Liver (tissue), 9 donors: ENCODE measurements around the gene RAP1GAP2. TPM values are rescaled to one million over a fixed set of nuclear protein-coding genes. Genes with fewer than 3 reads are reported as not detected.

Experiments
- DNase-seq: peaks from one replicate; pipeline ENCODE4 v3.0.0-alpha.2; 2017; ENCODE audit warnings: low spot score
- H3K27ac ChIP-seq, 2 donors: one replicate each; pipeline ENCODE4 v1.7.0; 2013; ENCODE audit warnings: inconsistent platforms in 2 of 2, low read length in 2 of 2, control low read depth in 1 of 2, low read depth in 1 of 2, mild to moderate bottlenecking in 1 of 2
- H3K27me3 ChIP-seq, 4 donors: one replicate each; pipeline versions ENCODE4 v1.6.1 to v1.7.0; 2013; ENCODE audit warnings: low read length in 3 of 4, inconsistent platforms in 1 of 4, mild to moderate bottlenecking in 1 of 4, moderate library complexity in 1 of 4; ENCODE audit not compliant: control insufficient read depth in 4 of 4, insufficient read depth in 4 of 4
- H3K36me3 ChIP-seq, 4 donors: one replicate each; pipeline versions ENCODE4 v1.6.1 to v1.7.0; 2013; ENCODE audit warnings: low read length in 3 of 4, mild to moderate bottlenecking in 3 of 4, low read depth in 1 of 4, moderate library complexity in 1 of 4; ENCODE audit not compliant: control insufficient read depth in 4 of 4, insufficient read depth in 3 of 4
- H3K4me1 ChIP-seq, 4 donors: one replicate each; pipeline versions ENCODE4 v1.6.1 to v1.7.0; 2013; ENCODE audit warnings: low read length in 3 of 4, mild to moderate bottlenecking in 3 of 4, moderate library complexity in 1 of 4; ENCODE audit not compliant: control insufficient read depth in 4 of 4, insufficient read depth in 4 of 4
- H3K4me3 ChIP-seq, 3 donors: one replicate each; pipeline versions ENCODE4 v1.6.1 to v1.7.0; 2013; ENCODE audit warnings: low read length in 3 of 3, control low read depth in 1 of 3, low read depth in 1 of 3, mild to moderate bottlenecking in 1 of 3
- H3K9ac ChIP-seq, 2 donors: one replicate each; pipeline ENCODE4 v1.7.0; 2013; ENCODE audit warnings: low read length in 2 of 2, mild to moderate bottlenecking in 2 of 2, moderate library complexity in 2 of 2, control low read depth in 1 of 2, low read depth in 1 of 2
- H3K9me3 ChIP-seq, 4 donors: one replicate each; pipeline versions ENCODE4 v1.6.1 to v1.7.0; 2013; ENCODE audit warnings: low read length in 3 of 4; ENCODE audit not compliant: control insufficient read depth in 4 of 4
- CTCF ChIP-seq: fragments of 150-350 bp; IDR thresholded peaks from 2 replicates; pipeline ENCODE4 v1.5.1; 2017; ENCODE audit warnings: improper control_type of control experiment, low read depth, low read length; ENCODE audit not compliant: missing input control
- EGR1 ChIP-seq, 2 donors: IDR thresholded peaks; 2 replicates each; pipeline ENCODE4 v1.6.1; 2016 to 2018; ENCODE audit warnings: antibody characterized with exemption in 2 of 2, low read depth in 2 of 2
- FOXA1 ChIP-seq: IDR thresholded peaks from 2 replicates; pipeline ENCODE4 v1.6.1; 2016; ENCODE audit warnings: antibody characterized with exemption
- FOXA2 ChIP-seq: IDR thresholded peaks from 2 replicates; pipeline ENCODE4 v1.6.1; 2016; ENCODE audit warnings: antibody characterized with exemption
- GABPA ChIP-seq, 2 donors: IDR thresholded peaks in 1 of 2; conservative IDR thresholded peaks in 1 of 2; 2 replicates each; pipeline ENCODE4 v1.6.1; 2016; ENCODE audit warnings: antibody characterized with exemption in 2 of 2, mild to moderate bottlenecking in 1 of 2, moderate library complexity in 1 of 2
- HNF4A ChIP-seq, 2 donors: conservative IDR thresholded peaks; 2 replicates each; pipeline ENCODE4 v1.6.1; 2016; ENCODE audit warnings: antibody characterized with exemption in 2 of 2, mild to moderate bottlenecking in 2 of 2
- HNF4G ChIP-seq: IDR thresholded peaks from 2 replicates; pipeline ENCODE4 v1.6.1; 2016; ENCODE audit warnings: antibody characterized with exemption
- JUND ChIP-seq, 2 donors: IDR thresholded peaks; 2 replicates each; pipeline ENCODE4 v1.6.1; 2016; ENCODE audit warnings: antibody characterized with exemption in 2 of 2
- MAX ChIP-seq: IDR thresholded peaks from 2 replicates; pipeline ENCODE4 v1.6.1; 2016; ENCODE audit warnings: antibody characterized with exemption
- NR2F2 ChIP-seq: IDR thresholded peaks from 2 replicates; pipeline ENCODE4 v1.6.1; 2016; ENCODE audit warnings: antibody characterized with exemption
- RAD21 ChIP-seq, 2 donors: IDR thresholded peaks; 2 replicates each; pipeline ENCODE4 v1.6.1; 2016; ENCODE audit warnings: antibody characterized with exemption in 2 of 2, mild to moderate bottlenecking in 2 of 2
- REST ChIP-seq: IDR thresholded peaks from 2 replicates; pipeline ENCODE4 v1.6.1; 2016; ENCODE audit warnings: antibody characterized with exemption, mild to moderate bottlenecking
- RXRA ChIP-seq, 2 donors: IDR thresholded peaks; 2 replicates each; pipeline ENCODE4 v1.6.1; 2017 to 2018; ENCODE audit warnings: antibody characterized with exemption in 2 of 2, mild to moderate bottlenecking in 1 of 2
- SP1 ChIP-seq: IDR thresholded peaks from 2 replicates; pipeline ENCODE4 v1.6.1; 2018; ENCODE audit warnings: antibody characterized with exemption, mild to moderate bottlenecking
- TAF1 ChIP-seq: conservative IDR thresholded peaks from 2 replicates; pipeline ENCODE4 v1.6.1; 2016; ENCODE audit warnings: antibody characterized with exemption, mild to moderate bottlenecking
- YY1 ChIP-seq: IDR thresholded peaks from 2 replicates; pipeline ENCODE4 v1.6.1; 2016; ENCODE audit warnings: antibody characterized with exemption, mild to moderate bottlenecking
- WGBS: extraction: QIAGEN DNeasy Blood & Tissue Kit; methylation state at CpG from one replicate; pipeline ENCODE4 v1.1.7; 2013; 5-methylcytosine and 5-hydroxymethylcytosine counted together
- polyA plus RNA-seq, 2 donors: library from polyadenylated mRNA; stranded (reverse) in 1 of 2; unstranded in 1 of 2; fragments of 200-250 nt in 1 of 2; fragments of >200 nt in 1 of 2; fragmentation: Nextera tagmentation in 1 of 2; extraction: Ambion mirVana in 1 of 2; gene quantifications; one replicate each; pipeline versions ENCODE4 v1.2.1 to v1.2.3, GENCODE V29; 2013 to 2015
- total RNA-seq, 2 donors: library from RNA; depleted of rRNA; stranded (reverse); fragments of >200 nt; gene quantifications; one replicate each; pipeline ENCODE4 v1.2.3, GENCODE V29; 2014
- TF ChIP-seq, protein P1 (sequence below): IDR thresholded peaks from 2 replicates; pipeline ENCODE4 v1.6.1; 2016; ENCODE audit warnings: antibody characterized with exemption
- TF ChIP-seq, protein P2 (sequence below): IDR thresholded peaks from 2 replicates; pipeline ENCODE4 v1.6.1; 2016; ENCODE audit warnings: antibody characterized with exemption
- donor health status: healthy.
- donor health status: healthy.
- donor health status: healthy.
- donor health status: healthy.
- donor health status: healthy.

RAP1GAP2 gene
- total and polyA plus RNA-seq, 4 donors = 0.56 to 1.7 (median 1.1) TPM

DNA sequence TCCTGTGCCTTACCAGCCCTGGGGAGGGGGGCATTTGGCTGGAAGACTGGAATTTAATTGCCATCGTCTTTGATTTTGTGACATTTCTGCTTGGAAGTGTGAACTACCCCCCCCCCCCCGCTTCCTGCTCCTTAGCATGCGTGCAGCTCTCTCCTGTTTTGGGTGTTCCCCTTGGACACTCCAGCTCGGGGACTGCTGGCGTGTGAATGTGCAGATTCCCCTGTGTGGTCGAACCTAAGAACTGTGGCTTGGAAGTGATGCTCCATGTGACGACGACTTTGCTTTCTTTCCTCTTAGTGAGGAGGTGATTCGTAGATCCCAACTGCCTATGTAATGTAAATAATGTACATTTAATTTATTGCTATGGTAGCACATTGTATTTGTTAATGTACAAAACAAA, 241.0 kb downstream of the RAP1GAP2 start:
- H3K4me3 ChIP-seq = no peak overlapping the region
- no peak overlapping the region for H3K9ac ChIP-seq
- no peak for DNase-seq
- WGBS = 76% methylated on average over 9 of the region's 9 CpGs
- peaks cover 0 to 4% (median 0%) of the 10 kb centered on the region in 4 donors for H3K27me3 ChIP-seq
- H3K27ac ChIP-seq = no peak overlapping the region
- no peaks in the 10 kb centered on the region for H3K9me3 ChIP-seq
- H3K36me3 ChIP-seq = no peaks in the 10 kb centered on the region
- no peaks in the 10 kb centered on the region for H3K4me1 ChIP-seq
- no peak for TF ChIP-seq YY1
- TF ChIP-seq HNF4A (conservative IDR thresholded peaks at IDR 0.05) = no peak
- no peak for TF ChIP-seq CTCF
- no peak for TF ChIP-seq MAX
- no peak for TF ChIP-seq RAD21 (IDR thresholded peaks at IDR 0.05)
- no peak for TF ChIP-seq TAF1
- no peak for TF ChIP-seq GABPA (IDR thresholded peaks at IDR 0.05 in 1 of 2, conservative IDR thresholded peaks at IDR 0.05 in 1 of 2)
- TF ChIP-seq JUND (IDR thresholded peaks at IDR 0.05) = no peak
- no peak for TF ChIP-seq HNF4G
- no peak for TF ChIP-seq REST

- H3K36me3 ChIP-seq = no peaks in the 10 kb centered on the region
- WGBS = 46% methylated on average over 5 of the region's 5 CpGs
- peaks cover 0 to 4% (median 4%) of the 10 kb centered on the region in 4 donors for H3K9me3 ChIP-seq
- TF ChIP-seq HNF4G (no peak), JUND (IDR thresholded peaks at IDR 0.05) (no peak), EGR1 (IDR thresholded peaks at IDR 0.05; ENCODE audit: low read depth in 2 of 2) (no peak), FOXA2 (no peak), NR2F2 (no peak), GABPA (IDR thresholded peaks at IDR 0.05 in 1 of 2, conservative IDR thresholded peaks at IDR 0.05 in 1 of 2) (no peak), SP1 (no peak), TAF1 (no peak), RAD21 (IDR thresholded peaks at IDR 0.05) (no peak), FOXA1 (no peak), RXRA (IDR thresholded peaks at IDR 0.05) (no peak)
- TF ChIP-seq, protein P1, sequence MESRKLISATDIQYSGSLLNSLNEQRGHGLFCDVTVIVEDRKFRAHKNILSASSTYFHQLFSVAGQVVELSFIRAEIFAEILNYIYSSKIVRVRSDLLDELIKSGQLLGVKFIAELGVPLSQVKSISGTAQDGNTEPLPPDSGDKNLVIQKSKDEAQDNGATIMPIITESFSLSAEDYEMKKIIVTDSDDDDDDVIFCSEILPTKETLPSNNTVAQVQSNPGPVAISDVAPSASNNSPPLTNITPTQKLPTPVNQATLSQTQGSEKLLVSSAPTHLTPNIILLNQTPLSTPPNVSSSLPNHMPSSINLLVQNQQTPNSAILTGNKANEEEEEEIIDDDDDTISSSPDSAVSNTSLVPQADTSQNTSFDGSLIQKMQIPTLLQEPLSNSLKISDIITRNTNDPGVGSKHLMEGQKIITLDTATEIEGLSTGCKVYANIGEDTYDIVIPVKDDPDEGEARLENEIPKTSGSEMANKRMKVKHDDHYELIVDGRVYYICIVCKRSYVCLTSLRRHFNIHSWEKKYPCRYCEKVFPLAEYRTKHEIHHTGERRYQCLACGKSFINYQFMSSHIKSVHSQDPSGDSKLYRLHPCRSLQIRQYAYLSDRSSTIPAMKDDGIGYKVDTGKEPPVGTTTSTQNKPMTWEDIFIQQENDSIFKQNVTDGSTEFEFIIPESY = no peak
- TF ChIP-seq, protein P2, sequence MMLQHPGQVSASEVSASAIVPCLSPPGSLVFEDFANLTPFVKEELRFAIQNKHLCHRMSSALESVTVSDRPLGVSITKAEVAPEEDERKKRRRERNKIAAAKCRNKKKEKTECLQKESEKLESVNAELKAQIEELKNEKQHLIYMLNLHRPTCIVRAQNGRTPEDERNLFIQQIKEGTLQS = no peak
- no peak overlapping the region for H3K4me3 ChIP-seq
- DNase-seq = no peak
- no peak overlapping the region for H3K27ac ChIP-seq
- peaks cover 0 to 4% (median 0%) of the 10 kb centered on the region in 4 donors for H3K27me3 ChIP-seq
- no peak overlapping the region for H3K9ac ChIP-seq
- no peaks in the 10 kb centered on the region for H3K4me1 ChIP-seq
Measured at GRCh38 chr17:3038941-3039340, 242.7 kb downstream of the RAP1GAP2 start.
